Activated naive CD4-positive, alpha-beta T cell treated with Interleukin-2 at 50 U/mL for 16 hours (primary cell): ENCODE measurements around the gene UTF1.
"Not testable (repeated sequence)": the region's sequence is repeated elsewhere in the genome, so short reads cannot be mapped to it uniquely, and the experiment has no call there.

Experiments
- DNase-seq: peaks from one replicate; pipeline ENCODE4 v3.0.0-alpha.2; 2020

Gene UTF1

DNA sequence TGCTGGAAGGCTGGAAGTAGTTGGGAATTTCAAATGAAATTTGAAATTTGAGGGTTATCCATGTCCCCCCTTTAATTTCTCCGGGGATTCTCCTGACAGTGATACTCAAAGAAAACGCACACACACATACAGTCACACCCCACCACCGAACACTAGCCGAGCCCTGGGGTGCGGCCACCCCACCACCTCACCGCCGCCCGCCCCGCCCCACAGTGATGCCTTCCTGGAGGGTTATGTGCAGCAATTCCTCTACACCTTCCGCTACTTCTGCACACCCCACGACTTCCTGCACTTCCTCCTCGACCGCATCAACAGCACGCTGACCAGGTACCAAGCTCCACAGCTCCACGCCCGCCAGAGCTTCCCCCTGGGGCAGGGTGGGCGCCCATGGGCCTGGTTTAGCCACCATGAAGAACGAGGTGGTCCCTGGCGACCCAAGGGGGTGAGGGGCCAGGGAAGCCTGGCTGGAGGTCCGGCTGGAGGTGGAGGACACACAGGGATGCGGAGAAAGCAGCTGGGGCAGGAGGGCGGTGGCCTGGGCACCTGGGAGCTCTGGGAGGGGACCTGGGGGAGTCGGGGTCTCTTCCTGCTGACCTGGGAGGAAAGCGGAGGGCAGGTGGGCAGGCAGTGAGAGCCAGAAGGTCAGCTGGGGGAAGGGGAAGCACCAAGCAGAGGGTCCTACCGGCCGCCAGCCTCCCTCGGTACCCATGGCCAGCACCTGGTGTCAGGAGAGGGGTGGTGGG is 19.4 kb upstream of the UTF1 start:
- no peak for DNase-seq

DNA sequence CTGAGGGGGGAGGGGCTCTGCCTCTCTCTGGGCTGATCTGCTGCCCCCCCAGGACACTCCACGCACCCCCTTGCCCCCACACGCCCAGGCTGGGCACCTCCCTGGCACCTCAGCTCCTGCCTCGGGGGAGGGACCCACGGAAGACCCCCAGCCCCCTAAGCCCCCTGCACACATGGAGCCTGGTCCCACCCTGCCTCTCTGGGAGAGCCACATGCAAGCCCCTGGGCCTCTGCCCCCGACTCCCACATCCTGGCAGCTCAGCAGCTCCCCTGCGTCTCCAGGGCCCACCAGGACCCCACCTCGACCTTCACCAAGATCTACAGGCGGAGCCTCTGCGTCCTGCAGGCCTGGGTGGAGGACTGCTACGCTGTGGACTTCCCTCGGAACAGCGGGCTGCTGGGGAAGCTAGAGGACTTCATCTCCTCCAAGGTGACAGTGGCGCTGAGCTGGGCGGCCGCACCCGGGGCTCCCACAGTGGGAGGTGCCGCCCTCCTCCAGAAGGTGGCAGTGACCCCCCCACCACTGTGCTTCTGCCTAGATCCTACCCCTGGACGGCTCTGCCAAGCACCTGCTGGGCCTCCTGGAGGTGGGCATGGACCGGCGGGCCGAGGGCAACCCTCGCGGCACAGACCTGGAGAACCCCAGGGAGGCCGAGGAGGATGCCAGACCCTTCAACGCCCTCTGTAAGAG is 18.7 kb upstream of the UTF1 start:
- no peak for DNase-seq

DNA sequence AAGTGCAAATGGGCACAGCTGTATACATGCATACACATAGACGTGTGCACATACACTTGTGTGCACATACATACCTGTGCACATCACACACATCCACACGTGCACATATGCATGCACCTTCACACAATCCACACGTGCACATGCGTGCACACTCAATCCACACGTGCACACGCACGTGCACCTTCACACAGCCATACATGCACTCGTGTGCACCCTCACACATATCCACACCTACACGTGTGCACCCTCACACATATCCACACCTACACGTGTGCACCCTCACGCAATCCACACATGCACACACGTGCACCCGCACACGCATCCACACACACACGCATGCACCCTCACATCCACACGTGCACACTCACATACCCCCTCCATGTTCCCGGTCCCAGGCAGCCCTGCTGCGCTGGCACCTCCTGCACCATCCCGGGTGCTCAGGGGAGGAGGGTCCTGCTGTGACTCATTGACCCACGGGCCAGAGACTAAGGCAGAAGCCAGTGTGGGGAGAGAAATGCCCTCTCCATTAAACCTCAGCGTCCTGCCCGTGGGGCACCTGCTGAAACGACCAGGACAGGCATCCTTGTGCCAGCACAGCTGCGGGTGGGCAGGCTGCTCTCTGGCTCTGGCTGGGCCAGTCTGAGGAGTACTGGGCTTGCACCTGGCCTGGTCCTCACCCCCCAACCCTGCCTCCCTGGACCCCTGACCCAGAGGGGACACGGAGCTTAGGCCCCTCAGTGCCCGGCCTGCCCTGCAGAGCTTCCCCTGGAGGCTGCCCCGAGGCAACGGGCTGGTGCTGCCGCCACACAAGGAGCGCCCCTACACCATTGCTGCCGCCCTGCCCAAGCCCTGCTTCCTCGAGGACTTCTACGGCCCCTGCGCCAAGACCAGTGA is 17.8 kb upstream of the UTF1 start:
- DNase-seq, result no peak

DNA sequence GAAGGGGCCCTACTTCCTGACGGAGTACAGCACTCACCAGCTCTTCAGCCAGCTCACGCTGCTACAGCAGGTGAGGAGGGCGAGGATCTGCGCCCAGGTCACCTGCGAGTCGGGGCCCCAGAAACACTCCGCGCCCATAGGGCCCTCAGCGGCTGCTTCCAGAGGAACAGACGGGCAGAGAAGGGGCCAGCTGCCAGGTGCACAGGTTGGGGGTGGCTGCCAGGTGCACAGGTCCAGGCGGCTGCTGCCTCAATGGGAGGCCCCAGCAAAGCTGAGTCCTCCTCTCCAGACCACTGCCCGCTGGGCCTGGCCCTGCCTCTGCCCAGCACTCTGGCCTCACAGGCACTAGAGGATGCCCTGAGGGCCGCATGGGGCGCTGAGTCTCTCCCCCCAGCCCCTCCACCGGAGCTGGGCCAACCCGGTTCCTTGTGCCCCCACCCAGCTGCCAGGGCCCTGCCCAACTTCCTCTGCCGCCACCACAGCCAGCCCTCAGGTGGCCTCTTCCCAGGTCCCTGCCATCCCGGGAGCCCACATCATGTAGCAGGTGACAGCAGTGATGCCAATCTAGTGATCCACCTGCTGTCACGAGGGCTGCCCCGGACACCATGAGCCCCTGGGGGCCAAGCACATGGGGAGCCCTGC is 17.0 kb upstream of the UTF1 start:
- no peak for DNase-seq

DNA sequence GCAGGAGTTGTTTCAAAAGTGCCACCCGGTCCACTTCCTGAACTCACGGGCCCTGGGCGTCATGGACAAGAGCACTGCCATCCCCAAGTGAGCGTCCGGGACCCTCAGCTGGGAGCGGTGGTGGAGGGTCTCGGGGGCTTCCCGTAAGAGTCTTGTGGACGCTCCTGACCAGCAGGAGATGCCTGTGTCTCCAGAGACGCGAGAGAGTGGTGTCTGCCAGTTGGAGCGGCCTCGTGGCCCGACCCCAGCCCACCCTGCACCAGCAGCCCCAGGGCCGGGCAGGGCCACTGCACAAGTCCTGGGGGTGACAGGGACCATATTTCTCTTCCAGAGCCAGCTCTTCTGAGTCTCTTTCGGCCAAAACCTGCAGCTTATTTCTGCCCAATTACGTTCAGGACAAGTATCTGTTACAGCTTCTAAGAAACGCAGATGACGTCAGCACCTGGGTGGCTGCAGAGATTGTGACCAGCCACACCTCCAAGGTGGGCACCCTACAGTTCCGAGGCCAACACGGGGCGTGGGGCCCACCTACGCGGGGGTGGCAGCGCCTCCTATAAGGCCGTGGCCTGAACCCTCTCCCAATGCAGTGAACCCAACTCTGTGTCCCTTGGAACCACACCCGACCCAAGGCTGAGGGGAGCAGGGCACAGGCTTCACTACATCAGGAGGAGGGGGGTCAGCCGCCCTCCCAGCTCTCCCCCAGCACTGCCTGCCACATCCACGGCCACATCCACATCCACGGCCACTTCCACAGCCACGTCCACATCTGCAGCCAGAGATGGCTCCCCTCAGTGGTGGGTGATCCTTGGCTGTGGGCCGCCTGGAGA is 16.2 kb upstream of the UTF1 start:
- DNase-seq, result no peak

DNA sequence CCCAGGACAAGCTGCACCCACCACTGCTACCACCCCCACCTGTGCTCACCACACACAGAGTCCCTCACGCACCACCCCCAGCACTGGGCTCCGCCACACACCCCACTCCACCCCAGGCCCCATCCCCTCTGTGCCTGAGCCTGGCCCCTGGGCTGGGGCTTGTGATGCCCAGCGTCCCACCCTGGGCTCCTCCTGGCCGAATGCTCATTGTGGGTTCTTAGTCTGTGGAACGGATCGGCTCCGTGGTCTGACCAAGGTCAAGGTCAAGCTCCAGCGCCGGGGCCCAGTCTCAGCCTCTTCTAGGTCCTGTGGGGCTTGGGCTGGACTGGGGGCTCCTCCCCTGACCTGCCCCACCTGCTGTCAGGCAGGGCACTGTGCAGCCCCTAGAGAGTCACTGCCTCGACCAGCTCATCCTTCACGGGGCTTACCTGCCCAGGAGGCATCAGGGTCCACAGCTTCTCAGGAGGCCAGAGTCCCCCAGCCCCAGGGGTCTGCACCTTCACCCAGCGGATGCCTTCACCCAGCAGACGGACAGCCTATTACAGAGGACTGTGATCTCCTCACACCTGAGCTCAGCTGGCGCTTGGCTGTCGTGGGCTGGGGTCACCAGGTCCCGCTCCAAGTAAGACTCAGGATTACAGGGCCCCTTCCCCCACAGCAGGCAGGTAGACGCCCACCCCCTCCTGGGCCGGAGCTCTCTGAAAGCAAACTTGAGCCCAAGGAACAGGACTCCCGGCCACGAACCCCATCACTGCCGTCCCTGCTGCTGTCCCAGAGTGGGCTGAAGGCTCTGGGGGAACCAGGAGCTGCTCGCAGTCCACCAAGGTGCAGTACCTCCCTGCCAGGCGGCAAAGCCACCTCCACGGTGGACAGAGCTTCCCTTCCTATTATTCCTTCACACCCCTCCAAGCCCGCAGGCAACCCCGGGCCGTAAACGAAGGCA is 15.3 kb upstream of the UTF1 start:
- no peak for DNase-seq

DNA sequence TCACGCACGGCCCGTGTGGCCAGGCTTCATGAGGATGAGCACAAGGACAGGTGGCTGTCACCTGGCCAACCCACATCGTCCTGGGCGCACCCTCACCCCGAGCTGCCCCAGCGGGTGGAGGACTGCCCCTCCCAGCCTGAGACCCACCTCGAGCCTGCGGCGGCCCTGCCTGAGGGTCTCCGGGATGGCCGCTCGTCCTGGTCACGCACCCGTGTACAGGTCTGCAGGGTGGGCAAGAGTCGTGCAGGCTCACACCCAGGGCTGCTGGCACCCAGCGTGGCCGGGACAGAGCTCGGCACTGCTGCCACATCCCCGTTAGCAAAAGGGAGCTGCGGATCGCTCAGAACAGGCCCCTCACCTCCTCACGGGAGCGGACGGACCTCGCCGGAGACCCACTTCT is 14.4 kb upstream of the UTF1 start:
- DNase-seq, result no peak

DNA sequence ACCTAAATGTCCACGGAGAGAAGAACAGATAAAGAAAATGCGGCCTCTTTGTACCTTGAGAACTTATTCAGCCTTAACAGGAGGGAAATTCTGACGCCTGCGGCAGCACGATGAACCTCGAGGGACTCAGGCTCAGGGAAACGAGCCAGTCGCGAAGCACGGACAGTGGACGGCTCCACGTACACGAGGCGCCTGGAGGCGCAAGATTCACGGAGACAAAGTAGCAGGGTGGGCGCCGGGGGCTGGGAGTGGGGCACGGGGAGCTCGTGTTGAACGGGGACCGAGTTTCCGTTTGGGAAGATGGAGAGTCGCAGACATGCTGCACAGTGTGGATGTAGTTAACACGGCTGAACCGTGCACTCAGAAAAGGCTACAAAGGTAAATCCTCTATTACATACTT is 13.2 kb upstream of the UTF1 start:
- no peak for DNase-seq

DNA sequence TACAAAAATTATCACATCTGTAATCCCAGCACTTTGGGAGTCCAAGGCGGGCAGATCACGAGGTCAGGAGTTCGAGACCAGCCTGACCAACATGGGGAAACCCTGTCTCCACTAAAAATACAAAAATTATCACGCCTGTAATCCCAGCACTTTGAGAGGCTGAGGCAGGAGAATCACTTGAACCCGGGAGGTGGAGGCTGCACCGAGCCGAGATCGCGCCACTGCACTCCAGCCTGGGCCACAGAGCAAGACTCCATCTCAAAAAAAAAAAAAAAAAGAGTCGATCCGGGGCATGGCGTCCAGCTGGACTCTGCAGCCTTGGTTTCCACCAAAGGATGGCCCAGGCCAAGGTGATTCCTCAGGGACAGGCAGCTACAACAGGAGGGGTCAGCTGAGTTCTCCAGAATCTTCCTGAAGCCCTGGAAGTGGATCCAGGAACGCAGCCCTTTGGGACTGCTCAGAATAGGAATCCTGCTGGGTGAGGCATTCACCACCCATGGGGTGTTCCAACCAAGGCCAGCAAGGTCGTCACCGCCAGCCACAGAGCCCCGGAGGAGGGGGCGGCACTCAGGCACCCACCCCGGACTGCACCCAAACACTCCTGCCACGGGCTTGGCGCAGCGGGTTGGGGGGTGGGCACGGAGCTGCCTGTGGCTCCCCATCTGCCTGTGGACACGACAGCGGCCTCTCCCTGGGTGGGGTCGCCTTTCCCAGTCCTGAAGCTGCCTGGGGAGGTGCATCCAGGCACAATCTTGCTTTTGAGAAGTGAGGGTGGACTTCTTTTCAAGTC is 12.0 kb upstream of the UTF1 start:
- DNase-seq, result no peak

DNA sequence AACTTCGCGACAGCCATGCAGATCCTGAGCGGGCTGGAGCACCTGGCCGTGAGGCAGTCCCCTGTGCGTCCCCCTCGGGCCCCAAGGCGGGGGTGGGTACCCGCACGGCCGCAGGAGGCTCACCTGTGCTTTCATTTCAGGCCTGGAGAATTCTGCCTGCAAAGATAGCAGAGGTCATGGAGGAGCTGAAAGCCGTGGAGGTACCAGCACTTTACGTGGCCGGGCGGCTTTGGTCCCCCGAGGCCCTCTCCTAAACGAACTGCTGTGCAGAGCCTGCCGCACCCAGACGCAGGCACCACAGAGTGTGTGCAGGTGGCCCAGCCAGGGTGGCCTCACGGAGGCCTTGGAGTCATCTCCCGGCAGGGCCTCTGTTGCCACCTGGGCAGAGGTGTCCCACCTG is 11.1 kb upstream of the UTF1 start:
- no peak for DNase-seq

DNA sequence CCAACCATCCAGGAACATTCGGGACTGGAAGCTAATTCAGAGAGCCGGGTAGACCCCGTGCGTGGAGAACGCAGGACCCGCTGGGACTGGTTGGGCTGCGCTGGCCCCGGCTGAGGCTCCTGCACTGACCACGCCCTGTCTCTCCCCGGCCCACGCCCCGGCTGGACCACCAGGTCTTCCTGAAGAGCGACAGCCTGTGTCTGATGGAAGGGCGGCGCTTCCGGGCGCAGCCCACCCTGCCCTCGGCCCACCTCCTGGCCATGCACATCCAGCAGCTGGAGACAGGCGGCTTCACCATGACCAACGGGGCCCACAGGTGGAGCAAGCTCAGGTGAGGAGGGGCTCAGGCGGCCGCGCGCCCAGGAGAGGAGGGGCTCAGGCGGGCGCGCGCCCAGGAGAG is 10.2 kb upstream of the UTF1 start:
- DNase-seq, result no peak

DNA sequence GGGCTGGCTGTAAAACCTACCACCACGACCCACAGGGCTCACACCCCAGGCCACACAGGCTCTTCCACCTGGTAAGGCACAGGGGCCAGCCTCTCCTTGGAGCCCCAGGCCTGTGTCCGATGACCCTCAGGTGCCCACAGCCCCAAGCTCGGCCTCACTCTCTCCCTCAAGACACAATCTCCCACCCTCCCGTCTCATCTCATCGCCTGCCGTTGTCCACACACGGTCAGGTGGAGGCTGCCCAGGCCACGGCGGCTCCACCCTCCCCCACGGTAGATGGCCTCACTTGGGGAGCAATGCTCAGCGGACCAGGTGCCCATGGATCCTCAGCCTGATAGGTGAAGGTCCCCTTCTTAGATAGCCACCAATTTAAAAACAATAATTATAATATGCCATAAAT is 8.7 kb upstream of the UTF1 start:
- no peak for DNase-seq

DNA sequence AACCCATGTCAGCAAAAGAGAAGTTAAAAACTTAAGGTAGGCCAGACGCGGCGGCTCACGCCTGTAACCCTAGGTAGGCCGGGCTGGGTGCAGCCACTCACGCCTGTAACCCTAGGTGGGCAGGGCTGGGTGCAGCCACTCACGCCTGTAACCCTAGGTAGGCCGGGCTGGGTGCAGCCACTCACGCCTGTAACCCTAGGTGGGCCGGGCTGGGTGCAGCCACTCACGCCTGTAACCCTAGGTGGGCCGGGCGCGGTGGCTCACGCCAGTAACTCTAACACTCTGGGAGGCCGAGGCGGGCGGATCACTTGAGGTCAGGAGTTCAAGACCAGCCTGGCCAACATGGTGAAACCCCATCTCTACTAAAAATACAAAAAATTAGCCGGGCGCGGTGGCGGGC is 8.3 kb upstream of the UTF1 start:
- not testable (repeated sequence) for DNase-seq

DNA sequence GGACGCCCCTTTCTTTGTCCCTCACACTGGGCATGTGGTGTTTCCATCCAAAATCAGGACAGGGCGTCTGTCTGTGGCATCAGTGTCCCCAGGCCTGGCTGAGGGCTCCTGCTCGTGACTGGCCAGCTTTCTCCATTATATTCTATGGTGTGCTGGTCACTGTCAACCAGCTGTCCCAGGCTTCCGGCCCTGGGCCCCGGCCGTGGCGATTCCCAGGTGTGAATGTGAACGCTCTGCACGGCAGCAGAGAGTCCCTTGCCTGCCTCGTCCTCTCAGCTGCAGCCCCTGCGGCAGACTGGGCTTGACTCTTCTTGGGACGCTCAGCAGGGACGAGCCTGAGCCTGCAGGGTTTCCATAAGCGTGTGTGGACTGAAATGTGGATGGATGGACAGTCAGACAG is 5.9 kb upstream of the UTF1 start:
- DNase-seq, result no peak

DNA sequence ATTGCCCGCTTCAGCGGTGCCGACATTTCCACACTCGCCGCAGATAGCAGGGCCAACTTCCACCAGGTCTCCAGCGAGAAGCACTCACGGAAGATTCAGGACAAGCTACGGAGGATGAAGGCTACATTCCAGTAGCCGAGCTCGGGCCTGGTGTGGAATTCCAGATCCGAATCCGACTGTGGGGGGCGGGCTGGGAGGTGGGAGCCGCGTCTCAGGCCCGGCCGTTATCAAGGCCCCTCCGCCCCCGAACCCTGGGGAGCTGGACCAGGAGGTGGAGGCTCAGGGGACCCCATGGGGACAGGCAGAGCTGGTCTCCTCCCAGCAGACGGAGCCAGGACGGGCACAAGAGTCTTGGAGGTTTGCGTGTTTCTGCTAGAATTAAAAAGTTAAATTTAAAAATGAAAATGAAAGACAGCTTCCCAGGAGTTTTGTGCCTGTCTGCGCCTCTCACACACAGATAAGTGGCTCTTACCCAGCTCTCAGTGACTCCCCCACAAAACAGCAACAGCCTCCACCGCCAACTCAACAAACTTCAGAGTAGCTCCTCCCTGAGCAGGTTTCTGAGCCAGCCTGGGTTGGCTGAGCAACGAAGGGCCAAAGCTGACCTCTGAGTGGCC is 5.2 kb upstream of the UTF1 start:
- DNase-seq, result no peak

DNA sequence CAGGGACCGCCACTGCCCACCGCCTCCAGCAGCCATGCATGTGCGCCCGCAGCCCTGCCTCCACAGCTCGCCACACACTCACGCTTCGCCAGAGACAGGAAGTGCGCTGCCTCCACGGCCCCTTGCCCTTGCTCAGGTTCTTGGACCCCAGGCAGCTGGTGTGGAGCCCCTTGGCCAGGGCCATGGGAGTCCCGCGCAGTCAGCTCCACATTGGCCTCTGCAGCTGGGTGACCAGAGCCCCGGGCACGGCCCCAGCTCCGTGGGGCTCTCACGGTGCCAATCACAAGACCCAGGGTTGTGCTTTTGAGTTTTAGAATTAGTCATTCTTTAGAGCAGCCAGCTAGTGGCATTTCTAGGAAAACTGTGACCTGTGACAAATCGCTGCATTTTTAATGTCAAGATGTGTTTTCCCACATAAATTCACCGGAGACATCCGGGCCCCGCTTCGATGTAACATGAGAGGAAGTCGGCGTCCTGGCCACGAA is 4.3 kb upstream of the UTF1 start:
- no peak for DNase-seq

DNA sequence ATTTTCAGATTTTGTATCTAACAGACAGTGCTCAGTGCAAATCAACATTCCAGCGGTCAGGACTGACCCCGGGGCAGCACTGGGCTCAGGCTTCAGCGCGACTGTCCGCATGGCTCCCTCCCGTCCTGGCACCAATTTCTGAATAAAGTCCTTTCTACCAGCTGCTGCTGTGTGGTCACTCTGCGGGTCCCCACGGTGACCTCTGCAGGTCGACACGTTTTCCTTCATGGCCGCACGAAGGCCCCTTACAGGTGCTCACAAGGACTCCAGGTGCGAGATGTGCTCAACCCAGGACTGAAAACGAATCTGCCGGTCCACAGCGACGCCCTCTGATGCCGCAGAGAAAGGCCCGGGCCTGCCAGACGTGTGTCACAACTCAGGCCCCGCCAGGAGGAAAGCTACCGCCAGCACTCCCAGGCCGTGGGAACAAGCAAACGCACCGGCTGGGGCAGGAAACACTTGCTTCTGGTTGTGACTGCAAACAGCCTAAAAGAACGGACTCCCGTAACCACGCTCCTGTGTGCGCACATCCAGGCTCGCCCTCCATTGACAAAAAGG is 3.7 kb upstream of the UTF1 start:
- DNase-seq, result no peak

DNA sequence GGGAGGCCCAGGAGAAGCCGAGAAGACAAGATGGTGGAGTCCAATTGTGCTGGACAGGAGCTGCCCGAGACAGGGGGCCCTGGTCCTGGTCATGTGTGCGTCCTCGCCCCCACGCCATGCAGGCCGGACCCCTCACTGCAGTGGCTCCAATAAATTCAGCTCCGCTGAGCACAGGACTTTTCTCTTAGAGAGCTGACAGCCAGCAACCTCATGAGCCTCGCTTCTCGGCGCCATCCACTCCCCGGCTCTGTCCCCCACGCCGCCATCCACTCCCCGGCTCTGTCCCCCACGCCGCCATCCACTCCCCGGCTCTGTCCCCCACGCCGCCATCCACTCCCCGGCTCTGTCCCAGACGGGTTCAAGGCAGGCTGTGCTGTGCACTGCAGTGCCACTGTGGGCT is 2.8 kb upstream of the UTF1 start:
- no peak for DNase-seq

DNA sequence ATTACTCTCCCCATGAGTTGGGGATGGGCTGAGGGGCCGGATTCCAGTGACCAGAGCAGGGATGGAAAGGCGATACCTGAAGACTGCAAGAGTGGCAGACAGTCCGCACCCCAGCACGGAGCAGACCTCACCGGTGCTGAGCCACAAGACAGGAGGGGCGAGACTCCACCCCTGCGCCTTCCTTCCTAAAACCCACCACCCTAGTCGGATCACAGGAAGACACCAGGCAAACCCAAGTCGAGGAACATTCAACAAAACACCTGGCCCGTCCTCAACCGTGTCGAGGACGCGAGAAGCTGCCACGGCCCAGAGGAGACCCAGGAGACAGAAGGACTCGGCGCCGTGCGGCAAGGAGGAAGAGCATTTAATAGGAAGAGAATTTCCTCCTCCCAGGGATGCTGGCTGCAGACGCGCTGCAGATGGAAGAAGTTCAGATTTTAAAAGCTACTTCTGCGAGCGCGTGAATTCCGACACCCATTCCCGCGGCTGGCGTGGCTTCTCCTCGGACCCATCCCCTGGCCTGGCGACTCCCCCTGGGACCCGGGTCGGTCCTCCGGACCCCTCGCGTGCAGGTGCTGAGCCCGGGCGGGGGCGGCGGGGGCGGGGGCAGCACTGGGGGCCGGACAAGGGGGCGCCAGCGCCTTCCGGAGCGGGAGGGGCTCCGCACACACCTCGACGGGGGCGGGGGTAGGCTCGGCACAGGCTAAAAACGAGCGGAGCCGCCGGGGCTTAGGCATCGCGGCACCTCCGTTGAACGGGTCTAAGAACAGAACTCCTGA is 563 bp upstream of the UTF1 start:
- no peak for DNase-seq
